ENCODE results near the gene CCDC183.
A peak's percentile ranks its signal among the peaks of the same experiment; 100 is the strongest.
"Not testable (repeated sequence)": the region's sequence is repeated elsewhere in the genome, so short reads cannot be mapped to it uniquely, and the experiment has no call there.

CCDC183 gene

DNA sequence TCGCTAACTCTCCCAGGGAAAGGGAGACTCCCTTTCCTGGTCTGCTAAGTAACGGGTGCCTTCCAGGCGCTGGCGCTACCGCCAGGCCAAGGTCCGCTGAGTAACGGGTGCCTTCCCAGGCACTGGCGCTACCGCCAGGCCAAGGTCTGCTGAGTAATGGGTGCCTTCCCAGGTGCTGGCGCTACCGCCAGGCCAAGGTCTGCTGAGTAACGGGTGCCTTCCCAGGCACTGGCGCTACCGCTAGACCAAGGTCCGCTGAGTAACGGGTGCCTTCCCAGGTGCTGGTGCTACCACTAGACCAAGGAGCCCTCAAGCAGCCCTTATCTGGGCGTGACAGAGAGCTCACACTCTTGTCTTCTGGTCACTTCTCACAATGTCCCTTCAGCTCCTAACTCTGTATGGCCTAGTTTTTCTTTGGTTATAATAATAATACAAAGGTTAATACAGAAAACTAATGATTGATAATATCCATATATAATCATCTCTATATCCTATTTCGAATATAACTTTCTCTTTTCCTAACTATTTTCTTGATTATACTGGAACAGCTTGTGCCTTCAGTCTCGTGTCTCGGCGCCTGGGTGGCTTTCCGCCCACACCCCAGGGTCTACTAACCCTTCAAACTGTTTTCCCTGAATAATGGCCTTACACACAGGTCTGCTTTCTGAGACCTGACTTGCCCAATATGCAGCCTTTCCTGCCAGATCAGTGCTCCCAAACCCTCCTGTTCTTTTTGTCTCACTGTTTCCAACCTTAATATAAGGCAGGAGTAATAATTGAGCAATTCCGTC, 10.4 kb upstream of the CCDC183 start:
- not testable (repeated sequence) for DNase-seq

DNA sequence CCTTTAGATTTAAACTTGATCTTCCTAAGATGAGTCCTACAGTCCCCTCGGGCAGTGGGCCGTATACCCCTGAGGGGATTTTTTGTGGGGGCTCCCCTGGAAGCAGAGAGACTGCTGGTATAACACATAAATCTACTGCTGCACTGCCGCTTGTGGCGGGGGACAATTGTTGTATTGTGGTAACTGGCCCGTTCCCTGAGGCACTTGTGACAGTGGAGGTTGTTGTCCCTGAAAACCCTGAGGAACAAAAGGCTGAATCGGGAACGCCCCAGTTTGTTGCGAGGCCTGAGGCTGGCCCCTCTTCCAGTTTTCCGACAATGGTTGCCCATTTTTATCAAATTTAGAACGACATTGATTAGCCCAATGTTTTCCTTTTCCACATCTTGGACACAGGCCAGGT, 9.7 kb upstream of the CCDC183 start:
- DNase-seq, result no peak

DNA sequence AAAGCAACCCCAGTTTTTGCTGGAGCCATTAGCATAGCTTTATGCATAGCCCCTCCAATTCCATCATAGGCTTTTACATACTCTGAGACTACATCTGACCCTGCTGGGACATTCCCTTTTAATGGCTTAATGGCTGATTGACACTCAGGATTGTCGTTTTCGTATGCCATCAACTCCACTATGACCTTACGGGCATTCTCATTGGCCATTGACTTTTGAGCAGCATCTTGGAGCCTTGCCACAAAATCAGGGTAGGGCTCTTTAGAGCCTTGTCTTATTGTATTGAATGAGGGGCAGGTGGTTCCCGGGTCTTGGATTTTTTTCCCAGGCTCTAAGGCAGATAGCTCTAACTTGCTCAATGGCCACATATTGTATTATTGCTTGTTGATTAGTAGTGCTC, 9.2 kb upstream of the CCDC183 start:
- DNase-seq, result not testable (repeated sequence)

DNA sequence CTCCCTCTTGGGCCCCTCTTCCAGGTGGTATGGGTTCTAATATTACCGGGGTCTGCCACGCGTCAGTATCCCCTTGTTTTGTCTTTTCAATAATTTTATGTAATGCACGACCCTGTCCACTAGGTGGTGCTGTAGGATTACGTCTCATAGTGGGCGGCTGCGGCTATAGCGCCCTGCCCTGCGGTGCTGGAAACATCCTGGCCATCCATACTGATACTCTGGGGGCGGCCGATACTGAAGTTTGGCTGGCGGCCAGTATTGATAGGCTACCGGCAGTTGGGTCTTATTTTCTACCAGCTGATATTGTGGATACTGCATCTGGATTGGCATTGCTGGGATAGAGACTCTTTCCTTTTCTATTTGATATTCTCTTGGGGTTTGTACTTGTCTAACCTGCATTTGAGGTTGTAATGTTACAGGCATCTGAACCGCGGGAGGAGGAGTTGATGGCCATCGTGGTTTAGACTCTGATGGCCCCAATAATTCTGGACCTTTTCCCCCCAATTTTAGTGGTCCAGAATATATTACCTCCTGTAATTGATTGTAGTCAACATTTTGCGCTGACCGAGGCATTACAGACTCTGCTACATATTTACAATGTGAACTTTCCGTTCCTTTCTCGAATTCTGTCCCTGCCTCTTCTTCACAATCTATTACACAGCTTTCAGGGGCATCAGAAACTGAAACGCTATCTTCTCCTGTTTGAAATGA, 8.3 kb upstream of the CCDC183 start:
- peak; percentile 59 for DNase-seq

DNA sequence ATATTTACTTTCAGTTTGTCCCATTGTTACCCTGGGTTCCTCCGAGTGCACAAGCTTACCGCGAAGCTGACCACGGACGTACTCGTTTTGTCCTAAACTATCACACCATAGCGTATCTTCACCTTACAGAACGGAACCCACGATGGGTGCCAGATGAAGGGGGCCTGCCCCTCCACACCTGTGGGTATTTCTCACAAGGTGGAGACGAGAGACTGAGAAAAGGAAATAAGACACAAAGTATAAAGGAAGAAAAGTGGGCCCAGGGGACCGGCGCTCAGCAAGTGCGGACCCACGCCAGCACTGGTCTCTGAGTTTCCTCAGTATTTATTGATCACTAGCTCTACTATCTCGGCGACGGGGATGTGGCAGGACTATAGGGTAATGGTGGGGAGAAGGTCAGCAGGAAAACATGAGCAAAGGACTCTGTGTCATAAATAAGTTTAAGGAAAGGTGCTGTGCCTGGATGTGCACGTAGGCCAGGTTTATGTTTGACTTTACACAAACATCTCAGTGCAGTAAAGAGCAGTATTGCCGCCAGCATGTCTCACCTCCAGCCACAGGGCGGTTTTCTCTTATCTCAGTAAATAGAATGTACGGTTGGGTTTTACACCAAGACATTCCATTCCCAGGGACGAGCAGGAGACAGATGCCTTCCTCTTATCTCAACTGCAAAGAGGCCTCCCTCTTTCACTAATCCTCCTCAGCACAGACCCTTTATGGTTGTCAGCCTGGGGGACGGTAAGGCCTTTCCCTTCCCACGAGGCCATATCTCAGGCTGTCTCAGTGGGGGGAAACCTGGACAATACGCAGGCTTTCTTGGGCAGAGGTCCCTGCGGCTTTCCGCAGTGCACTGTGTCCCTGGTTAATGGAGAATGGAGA, 7.3 kb upstream of the CCDC183 start:
- DNase-seq, result not testable (repeated sequence)

DNA sequence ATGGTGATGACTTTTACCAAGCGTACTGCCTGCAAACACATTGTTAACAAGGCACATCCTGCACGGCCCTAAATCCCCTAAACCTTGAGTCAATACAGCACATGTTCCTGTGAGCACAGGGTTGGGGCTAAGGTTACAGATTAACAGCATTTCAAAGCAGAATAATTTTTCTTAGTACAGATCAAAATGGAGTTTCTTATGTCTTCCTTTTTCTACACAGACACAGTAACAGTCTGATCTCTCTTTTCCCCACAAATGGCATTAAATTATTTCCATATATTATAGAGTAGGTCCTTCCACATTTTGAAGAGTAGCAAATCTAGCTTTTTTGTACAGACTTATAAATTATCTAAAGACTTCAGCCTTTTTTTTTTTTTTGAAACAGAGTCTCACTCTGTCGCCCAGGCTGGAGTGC, 6.6 kb upstream of the CCDC183 start:
- no peak for DNase-seq

DNA sequence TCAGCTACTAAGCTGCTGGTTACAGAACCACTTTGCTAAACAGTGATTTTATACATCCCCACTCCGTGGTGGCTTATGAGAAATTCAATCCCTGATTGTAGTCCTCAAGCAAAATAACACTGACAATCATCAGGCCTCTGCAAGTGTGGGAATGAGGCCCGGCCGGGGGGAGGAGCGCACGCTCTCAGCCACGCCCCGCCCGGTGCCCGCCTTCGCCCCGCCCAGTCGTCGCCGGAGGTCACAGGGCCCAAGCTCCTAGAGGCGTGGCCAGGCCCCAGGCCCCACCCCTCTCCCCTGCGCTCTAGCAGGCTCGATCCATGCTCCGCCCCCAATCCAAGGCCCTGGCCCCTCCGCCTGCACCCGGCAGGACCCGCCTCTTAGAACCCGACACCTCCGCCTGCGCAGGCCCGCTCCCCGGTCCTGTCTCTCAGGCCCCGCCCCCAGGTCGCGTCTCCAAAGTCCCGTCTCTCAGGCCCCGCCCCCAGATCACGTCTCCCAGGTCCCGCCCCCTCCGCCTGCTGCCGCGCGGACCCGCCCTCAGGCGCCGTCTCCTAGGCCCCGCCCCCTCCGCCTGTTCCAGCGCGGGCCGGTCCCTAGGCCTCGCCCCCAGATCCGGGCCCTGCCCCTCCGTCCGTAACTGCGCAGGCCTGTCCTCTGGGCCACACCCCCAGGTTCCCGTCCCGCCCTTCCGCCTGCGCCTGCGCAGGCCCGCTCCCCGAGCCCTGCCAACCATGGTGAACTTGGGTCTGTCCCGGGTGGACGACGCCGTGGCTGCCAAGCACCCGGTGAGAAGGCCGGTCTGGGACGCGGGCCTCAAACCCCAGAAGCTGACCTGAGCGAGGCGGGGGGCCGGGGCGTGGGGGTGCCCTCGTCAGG, 5.3 kb upstream of the CCDC183 start, which contains the start of gene TMEM141:
TSS of gene TMEM141 (plus strand) at position 705 of the 876 bp plus-strand sequence. CDS start at position 732, 27 bp downstream.
- peak; percentile 99 for DNase-seq

DNA sequence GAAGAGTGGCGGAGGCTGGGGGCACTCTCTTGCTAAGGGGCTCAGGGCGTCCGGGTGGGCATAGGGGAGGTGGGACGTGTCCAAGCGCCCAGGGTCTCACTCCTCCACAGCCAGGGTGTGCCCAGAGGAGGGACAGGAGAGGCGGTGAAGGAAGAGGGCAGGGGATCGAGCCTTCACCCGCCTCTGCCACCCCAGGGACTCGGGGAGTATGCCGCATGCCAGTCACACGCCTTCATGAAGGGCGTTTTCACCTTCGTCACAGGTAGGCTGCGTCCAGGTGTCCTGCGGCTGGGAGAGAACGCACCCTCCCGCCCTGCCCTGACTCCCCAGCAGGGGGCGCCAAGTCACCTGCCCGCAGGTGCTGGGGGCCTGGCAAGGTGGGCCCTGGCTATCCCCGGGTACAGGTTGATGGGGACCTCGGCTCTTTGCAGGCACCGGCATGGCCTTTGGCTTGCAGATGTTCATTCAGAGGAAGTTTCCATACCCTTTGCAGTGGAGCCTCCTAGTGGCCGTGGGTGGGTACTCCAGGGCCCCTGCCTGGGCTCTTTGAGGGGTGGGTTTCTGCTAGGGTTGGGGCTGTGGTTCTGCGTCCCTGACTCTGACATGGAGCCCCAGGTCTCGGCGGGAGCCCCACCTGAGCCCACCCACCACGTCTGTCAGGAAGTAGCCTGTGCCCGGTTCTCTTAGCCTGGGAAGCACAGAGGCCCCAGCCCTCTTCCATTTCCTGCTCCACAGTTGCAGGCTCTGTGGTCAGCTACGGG, 4.4 kb upstream of the CCDC183 start:
- no peak for DNase-seq

DNA sequence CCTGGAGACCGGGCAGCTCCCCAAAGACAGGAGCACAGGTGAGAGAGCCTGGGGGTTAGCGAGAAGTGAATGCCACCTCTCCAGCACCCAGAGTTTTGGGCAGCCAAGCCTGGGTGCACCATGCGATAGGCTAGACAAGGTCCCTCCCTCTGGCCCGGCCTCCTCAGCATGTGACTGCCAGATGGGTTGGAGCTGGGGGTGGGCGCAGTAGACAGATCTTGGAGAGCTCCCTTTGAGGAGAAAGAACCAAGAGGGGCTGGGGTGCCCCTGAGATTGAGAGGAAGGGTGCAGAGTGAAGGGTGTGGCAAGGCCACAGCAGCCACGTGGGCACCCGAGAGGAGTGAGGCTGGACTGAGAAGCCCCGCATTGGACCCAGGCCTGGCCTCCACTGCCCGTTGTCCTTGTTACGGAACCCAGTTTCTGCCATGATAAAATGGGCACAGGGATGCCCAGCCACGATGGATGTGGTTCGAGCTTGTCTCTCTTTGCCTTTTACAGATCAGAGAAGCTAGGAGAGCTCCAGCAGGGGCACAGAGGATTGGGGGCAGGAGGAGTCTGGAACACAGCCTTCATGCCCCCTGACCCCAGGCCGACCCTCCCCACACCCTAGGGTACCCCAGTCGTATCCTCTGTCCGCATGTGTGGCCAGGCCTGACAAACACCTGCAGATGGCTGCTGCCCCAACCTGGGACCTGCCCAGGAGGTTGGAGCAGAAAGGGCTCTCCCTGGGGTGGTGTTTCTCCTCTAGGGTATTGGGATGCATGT, 3.6 kb upstream of the CCDC183 start:
- no peak for DNase-seq

DNA sequence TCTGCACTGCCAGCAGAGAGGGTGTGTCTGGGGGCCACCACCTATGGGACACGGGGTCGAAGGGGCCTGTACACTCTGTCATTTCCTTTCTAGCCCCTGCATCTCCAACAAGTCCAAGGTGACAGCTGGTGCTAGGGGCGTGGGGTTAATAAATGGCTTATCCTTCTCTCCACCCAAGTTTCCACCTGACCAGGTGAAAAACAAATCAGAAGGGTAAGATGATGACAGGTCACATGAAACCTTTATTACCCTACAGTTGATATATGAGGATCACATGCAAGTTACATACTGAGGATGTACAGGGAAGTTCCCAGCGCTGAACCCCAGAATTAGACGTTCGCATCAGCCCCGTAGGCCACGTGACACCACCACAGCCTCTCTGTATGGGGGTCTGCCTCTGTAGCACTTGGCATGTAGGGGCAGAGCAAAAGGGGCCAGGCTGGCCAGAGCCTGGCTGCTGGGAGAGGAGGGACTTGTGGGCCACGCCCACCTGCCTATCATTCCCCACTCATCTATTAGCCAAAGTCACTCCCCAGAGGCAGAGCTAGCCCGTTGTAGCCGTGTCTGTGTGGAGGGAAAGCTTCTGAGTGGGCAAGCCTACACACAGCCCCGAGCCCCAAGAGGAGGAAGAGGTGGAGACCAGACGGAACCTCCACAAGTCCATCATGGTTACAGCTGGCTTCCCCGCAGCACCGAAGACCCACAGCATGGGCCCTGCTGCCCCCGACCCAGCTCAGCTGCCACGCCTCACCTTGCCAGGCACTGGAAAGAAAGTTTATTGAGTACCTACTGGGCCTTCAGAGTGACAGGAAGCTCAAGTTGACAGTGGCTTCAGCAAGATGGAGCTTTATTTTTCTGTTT, 2.8 kb upstream of the CCDC183 start:
- DNase-seq, result no peak

DNA sequence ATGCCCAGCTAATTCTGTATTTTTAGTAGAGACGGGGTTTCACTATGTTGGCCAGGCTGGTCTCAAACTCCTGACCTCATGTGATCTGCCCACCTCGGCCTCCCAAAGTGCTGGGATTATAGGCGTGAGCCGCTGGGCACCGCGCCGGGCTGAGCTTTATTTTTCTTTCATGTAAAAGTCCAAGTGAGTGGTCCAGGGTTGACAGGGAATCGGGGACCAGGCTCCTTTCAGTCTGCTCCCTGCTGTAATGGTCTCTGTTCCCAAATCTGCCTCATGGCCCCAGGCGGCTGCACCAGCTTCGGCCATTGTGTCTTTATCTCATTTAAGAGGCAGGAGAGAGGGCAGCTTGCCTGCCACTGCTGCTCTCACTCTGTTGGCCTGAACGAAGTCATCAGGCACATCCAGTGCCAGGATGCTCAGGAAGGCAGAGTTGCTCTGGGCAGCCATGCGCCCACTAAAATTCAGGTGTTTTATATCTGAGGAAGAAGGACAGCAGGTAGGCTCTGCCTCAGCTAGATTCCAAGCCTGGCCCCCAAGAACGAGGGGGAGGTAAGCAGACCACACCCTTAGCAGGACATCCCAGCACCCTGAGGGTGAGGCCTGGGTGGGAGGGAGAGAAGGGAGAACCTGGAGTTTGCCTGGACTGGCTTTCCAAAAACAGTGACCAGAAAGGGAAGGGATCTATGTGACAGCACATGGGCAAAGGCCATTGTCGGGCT, 1.7 kb upstream of the CCDC183 start:
- no peak for DNase-seq

DNA sequence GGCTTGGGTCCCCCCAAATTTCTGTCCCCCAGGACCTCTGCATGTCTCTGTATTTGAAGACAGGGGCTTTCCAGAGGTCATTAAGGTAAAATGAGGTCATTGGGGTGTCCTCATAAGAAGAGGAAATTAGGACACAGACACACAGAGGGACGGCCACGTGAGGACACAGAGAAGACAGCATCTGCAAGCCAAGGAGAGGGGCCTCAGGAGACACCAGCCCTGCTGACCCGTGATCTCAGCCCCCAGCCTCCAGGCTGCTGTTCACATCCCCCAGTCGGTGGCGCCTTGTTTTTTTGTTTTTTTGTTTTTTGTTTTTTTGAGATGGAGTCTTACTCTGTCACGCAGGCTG, 1.2 kb upstream of the CCDC183 start:
- no peak for DNase-seq

DNA sequence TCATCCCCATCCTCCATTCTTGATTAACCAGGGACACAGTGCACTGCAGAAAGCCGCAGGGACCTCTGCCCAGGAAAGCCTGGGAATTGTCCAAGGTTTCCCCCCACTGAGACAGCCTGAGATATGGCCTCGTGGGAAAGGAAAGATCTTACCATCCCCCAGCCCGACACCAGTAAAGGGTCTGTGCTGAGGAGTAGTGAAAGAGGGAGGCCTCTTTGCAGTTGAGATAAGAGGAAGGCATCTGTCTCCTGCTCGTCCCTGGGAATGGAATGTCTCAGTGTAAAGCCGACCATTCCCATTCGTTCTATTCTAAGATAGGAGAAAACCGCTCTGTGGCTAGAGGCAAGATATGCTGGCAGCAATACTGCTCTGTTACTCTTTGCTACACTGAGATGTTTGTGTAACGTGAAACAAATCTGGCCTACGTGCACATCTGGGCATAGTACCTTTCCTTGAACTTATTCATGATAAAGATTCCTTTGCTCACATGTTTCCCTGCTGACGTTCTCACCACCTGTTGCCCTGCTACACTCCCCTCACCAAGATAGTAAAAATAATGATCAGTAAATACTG, 723 bp downstream of the CCDC183 start:
- not testable (repeated sequence) for DNase-seq

DNA sequence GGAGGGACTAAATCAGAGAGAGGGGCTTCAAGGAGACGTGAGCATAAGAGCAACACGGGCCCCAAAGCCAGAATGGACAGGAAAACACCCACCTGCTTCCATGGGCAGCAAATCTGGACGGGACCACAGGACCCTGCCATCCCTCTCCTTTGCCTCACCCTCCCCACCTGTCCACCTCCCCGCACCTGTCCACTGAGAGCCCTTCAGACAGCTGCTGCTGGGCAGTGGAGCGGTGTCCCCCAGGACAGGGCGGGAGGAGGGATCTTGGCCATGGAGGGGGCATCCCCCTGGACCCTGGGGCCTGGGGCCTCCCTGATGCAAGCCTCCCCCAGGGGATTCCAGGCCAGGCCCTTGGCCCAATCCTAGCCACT, 2.6 kb downstream of the CCDC183 start:
- DNase-seq, result no peak

DNA sequence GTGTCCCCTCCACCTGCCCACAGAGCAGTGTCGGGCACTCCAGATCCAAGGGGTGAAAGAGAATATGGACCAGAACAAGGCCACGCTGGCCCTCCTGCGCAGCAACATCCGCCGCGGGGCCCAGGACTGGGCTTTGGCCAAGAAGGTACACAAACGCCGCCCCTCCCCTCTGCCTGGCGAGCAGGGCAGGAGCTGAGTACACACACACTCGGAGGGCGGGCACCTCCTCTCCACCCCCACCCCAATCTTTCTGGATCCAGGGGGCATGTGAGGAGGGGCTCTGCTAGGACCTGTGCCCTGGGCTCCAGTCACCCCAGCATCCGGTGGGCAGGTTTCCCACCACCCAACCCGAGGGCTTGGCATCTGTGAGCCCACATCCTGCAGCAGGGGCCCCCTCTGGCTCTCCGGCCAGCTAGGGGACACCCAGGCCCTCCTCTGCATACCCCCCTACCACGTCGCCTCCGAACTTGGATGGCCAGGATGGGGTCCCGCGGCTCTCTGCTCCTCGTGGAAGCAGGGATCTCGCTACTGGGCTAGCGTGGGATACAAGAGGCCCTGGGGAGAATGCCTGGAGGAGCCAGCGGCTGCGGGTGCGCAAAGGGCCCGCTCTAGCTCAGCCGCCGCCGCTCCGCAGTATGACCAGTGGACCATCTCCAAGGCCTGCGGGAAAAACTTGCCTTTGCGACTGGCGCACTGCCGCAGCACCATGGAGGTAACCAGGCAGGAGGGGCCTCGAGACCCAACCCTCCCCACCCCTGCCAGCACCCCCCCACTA, 3.1 kb downstream of the CCDC183 start:
- DNase-seq, result no peak

DNA sequence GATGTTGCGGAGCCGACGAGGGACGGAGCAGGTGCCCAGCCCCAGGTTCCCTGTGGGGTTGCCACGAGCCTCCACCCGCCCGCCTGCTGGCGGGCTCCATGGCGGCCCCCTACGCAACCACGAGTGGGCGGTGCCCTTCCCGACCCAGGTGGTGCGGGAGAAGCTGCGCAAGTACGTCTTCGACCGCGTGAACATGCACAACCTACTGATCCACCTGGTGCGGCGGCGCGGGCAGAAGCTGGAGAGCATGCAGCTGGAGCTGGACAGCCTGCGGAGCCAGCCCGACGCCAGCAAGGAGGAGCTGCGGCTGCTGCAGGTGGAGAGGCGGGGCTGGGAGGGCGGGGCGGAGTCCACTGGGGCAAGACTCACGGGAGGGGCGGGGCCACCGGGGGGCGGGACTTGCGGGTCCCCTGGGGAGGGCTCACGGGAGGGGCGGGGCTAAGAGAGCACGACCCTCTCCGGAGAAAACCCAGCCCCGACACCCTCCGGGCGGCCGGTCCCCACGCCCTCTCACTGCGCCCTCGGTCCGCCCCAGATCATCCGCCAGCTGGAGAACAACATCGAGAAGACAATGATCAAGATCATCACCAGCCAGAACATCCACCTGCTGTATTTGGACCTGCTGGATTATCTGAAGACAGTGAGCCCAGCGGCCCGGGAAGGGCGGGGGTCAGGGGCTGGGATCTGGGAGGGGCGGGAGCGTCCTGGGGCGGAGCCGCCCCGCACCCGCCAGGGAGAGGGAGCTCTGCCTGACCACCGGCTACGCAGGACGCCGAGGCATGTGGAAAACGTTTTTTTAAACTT, 3.9 kb downstream of the CCDC183 start:
- DNase-seq, result peak; percentile 81

DNA sequence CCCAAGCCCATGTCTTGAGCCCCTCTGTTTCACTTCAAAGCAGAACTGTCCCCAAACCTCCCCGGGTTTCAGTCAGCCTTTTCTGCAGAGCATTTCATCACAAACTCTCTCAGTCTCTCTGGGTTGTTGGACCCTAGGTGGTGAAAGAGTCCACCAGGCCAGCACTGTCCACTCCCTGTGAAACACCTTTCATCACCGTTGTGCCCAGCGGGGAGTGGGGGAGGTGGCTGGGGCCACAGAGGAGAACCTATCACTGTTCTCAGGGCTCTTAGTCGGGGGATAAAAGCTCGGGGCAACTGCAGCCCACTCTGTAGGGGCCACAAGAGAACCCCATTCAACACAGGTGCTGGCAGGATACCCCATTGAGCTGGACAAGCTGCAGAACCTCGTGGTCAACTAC, 6.2 kb downstream of the CCDC183 start:
- DNase-seq, result no peak

Data from GDM1 (cell line).